NOMO-1 treated with DMSO at 0.1 percent for 48 hours (cell line): ENCODE data around the gene ARID4B.
"Not testable (repeated sequence)": the region's sequence is repeated elsewhere in the genome, so short reads cannot be mapped to it uniquely, and the experiment has no call there.

Source experiments
- DNase-seq: peaks from one replicate; lab custom pipeline; 2025; ENCODE audit not compliant: unreplicated experiment; lab: John Stamatoyannopoulos, UW

Gene ARID4B

GRCh38 chr1:235236128-235236527 is 91.9 kb downstream of the ARID4B start:
- DNase-seq = no peak

DNA sequence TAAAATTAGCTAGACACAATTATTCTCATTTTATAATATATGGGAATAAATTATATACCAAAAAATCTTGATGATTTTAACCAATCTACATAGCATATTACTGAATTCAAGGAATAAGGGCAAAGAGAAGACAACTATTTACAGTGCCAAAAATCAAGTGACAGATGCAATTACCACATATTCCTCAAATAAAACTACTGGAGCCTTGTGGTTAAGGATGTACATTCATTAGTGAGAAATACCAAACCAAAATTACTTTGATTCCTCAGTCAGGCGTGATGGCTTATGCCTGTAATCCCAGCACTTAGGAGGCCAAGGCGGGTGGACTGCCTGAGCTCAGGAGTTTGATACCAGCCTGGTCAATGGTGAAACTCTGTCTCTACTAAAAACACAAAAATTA is 98.1 kb downstream of the ARID4B start:
- no peak for DNase-seq

GRCh38 chr1:235227414-235227813 is 100.6 kb downstream of the ARID4B start:
- DNase-seq = no peak

DNA sequence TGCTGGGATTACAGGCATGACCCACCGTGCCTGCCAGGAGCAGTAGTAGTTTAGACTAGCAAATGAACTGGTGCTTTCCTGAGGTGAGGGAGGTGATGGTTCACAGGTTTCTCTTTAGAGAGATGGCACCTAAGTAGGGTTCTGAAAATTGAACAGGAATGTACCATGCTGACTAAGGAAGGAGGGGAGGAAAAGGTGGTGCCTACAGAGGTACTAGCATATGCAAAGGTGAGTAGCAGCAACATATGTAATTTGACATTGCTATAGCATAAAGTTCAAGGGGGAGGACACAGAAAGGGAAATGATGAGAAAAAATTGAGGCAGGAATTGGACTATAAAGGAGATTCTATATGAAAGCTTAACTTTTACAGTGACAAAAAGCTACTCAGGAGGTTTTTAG is 101.0 kb downstream of the ARID4B start:
- DNase-seq = no peak

- no peak for DNase-seq
Measured at GRCh38 chr1:235225299-235225698, 102.7 kb downstream of the ARID4B start.

DNA sequence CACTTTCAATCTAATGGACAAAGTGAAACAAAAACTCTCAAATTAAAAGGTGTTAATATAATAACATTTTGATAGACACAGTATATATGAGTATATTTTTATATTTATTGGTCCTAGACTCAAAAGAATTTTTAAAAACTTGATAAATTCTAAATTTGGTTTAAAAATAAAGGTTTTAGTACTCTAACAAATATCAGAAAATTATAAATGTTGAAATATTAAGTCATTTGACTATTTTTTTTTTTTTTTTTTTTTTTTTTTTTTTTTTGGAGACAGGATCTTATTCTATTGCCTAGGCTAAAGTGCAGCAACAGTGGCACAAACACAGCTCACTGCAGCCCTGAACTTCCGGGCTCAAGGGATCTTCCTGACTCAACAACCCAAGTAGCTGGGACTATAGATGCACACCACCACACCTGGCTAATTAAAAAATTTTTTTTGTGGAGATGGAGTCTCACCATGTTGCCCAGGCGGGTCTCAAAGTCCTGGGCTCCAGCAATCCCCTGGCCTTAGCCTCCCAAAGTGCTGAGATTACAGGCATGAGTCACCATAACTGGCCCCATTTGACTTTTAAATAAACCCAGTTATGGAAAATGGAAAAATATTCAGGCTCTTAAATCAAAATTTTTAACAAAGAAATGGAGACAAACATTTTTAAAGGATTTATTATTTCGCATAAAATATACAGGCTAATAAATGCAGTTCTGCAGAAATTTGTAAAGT is 106.2 kb downstream of the ARID4B start:
- DNase-seq = no peak

DNA sequence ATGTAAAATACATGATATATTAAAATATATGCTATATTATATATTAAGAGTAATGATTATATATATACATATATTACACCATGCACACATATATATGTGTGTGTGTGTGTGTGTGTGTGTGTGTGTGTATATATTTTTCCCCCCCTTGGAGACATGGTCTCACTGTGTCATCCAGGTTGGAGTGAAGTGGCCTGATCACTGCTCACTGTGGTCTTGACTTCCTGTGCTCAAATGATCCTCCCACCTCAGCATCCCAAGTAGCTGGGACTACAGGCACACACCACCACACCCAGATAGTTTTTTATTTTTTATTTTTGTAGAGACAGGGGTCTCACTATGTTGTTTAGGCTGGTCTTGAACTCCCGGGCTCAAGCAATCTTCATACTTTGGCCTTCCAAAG is 112.5 kb downstream of the ARID4B start:
- no peak for DNase-seq

DNA sequence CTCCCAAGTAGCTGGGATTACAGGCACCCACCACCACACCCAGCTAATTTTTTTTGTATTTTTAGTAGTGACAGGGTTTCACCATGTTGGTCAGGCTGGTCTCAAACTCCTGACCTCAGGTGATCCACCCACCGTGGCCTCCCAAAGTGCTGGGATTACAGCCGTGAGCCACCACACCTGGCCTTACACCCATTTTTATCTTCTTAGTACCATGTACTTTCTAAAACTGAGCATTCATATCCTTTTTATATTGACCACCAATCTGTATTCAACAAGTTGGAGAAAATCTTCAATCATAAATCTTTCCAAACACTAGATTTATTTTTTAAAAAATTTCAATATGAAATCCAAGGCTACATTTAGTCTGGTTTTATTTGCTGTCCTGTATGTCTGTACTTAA is 113.0 kb downstream of the ARID4B start:
- DNase-seq = not testable (repeated sequence)

GRCh38 chr1:235213752-235214151 is 114.2 kb downstream of the ARID4B start:
- DNase-seq = no peak

DNA sequence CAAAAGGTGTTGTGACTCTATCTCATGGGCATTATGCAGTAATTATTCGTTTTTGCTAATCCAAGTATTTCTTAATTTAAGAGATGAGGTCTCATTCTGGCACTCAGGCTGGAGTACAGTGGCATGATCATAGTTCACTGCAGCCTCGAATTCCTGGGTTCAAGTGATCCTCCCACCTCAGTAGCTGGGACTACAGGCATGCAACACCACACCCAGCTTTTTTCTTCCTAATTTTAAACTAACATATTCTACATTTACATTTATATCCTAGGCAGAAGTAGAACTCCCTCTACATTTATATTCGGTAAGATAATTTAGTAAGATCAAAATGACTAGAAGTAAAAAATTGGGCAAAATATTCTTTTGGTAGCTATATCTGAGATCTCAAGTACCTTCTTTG is 116.5 kb downstream of the ARID4B start:
- no peak for DNase-seq

GRCh38 chr1:235207209-235207565 is 120.8 kb downstream of the ARID4B start:
- no peak for DNase-seq

- DNase-seq = no peak
Measured at GRCh38 chr1:235206533-235207208, 121.3 kb downstream of the ARID4B start.

GRCh38 chr1:235205687-235206086 is 122.3 kb downstream of the ARID4B start:
- DNase-seq = no peak

DNA sequence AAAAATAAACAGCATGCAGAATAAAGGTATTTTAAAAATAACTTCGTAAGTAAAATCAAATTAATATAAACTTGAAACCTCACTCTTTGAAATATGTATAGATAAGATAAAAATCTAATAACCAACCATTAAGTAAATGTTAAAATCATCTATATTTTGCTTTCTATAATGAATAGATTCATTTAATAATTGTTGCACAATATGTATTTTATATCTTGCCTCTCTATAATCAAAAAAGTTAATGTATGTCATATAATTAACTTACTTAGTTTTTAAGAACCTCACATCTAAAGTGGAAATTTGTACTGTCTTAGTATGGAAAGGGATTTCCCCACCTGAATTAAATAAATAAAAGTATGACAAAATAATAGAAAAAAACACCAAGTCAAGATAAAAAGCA is 124.6 kb downstream of the ARID4B start:
- DNase-seq = no peak

- not testable (repeated sequence) for DNase-seq
Measured at GRCh38 chr1:235202447-235202846, 125.5 kb downstream of the ARID4B start.

GRCh38 chr1:235199441-235199840 is 128.5 kb downstream of the ARID4B start:
- DNase-seq = no peak

- DNase-seq = no peak
Measured at GRCh38 chr1:235190431-235190830, 137.5 kb downstream of the ARID4B start.

DNA sequence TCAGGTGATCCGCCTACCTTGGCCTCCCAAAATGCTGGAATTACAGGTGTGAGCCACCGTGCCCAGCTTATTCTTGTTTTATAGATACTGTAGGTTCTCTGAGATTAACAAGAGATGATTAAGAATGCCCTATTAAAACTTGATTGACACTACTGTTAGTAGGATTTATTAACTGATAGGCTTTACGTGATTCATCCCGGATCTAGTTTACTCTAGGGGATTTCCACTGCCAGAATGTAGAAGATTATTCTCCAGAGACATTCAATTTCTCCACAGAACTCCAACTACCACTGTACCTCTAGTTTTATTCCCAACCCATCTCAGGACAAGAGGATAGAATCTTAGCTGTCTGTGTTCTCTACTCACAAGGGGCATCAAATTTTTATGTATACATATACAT is 140.7 kb downstream of the ARID4B start:
- DNase-seq = no peak

DNA sequence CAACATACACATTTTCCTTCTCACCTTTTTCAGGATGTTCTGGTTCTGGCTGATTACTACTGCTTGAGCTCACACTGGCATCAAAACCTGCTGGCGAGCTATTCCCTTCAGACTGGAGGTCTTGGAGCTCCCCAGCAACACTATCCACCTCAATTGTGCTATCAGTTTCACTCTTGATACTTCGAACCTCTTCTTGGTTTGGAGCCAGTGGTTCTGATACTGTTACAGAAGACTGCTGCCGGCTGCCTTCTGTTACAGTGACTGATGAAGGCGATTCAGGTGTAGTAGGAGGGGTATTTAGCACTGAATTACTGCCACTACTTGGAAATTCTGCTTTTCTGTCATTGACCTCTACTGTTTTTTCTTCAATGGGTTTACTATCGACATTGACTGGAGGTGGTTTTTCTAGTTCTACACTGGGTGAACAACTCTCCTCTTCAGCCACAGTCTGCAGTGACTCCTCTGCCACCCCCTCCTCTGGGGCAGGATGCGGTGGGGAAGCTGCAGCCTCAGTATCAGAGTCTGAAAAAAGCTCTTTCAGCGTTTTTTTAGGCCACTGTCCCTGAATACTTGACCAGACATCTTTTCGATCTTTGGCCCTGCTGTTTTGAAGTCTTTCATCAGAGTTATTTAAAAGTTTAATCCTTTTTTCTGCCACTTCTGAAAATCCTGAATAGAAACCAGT is 146.3 kb downstream of the ARID4B start:
- DNase-seq = no peak

GRCh38 chr1:235180916-235181460 is 147.0 kb downstream of the ARID4B start:
- DNase-seq = no peak

GRCh38 chr1:235176486-235176885 is 151.5 kb downstream of the ARID4B start:
- no peak for DNase-seq

GRCh38 chr1:235169986-235170385 is 158.0 kb downstream of the ARID4B start:
- DNase-seq = no peak
